Hematopoietic multipotent progenitor cell (in vitro differentiated cells): Measurements from ENCODE around the gene RRP12. TPM values are rescaled to one million over a fixed set of nuclear protein-coding genes. Genes with fewer than 3 reads are reported as not detected.
"Not testable (repeated sequence)": the region's sequence is repeated elsewhere in the genome, so short reads cannot be mapped to it uniquely, and the experiment has no call there.

Experiments
- DNase-seq, 3 donors: peaks; one replicate each; pipeline ENCODE4 v3.0.0-alpha.2; 2011 to 2015; ENCODE audit warnings: low read depth in 2 of 3, low spot score in 2 of 3
- total RNA-seq: library from RNA; depleted of rRNA; stranded (reverse); fragments of >200 nt; gene quantifications from one replicate; pipeline ENCODE4 v1.2.3, GENCODE V29; 2012

RRP12 gene
- total RNA-seq, 1 donor: 42.3 TPM

DNA sequence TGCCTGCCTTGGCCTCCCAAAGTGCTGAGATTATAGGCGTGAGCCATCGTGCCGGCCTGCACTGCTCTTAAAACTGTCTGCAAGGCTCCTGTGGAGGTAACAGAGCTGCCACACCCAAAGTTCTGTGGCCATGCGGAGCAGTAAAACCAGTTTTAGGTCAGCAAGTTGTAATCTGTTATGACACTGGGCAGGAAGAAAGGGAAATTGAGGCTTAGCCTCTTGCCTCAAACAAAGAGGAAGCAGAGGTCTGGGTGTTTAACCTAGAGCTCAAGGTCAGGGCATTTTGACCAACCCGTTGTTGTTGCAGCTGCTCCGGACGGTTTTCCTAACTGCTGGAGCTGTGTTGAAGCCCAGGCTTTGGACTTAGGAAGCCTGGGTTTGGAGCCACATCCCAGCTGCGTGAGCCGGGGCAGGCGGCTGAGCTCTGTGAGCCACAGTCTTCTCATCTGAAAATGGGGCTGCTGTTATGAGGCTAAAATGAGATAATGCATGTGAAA lies 7.4 kb upstream of the RRP12 start:
- no peak for DNase-seq

DNA sequence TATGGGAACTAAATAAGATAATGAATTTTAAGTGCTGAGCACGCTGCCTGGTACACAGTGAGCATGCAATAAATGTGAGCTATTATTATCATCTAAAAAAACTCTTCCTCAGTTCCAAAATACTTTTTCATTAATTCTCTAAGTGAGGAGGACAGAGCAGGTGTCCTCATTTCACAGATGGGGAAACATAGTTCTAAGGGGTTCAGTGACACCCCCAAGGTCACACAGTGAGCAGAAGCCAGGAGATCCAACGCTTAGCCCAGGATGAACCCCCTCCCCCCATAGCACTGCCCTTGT lies 6.8 kb upstream of the RRP12 start:
- DNase-seq: no peak

DNA sequence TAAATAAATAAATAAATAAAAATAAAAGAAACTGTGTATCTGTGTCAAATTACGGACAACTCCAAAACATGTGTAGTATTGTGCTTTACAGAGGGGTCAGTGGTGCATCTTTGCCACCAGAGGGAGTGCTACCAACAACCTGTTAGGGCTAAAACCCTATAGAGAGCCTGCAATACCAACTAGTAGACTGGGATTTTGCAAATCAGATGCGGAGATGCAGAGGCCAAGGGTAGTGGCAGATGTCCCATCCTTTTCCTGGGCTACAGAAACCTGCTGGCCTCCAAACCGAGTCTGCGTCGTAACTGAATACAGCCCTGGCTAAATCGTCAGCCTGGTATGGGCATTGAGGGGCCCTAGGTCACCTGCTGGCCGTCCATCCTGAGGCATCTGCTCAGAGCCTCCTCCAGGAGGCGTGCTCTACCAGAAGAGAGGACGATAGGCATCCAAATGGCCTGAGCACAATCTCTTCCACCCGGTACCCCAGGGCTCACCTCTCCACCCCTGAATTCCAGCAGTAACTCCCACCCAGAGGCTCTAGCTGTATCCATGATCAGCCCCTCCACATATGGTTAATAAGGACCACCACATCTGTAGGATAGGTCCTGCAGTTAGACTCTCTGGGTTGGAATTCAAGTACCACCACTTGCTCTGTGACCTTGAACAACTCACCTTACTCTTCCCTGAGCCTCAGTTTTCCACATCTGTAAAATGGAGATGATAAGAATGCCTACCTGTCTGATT lies 6.2 kb upstream of the RRP12 start:
- peak; percentile 53 to 83 (median 78) for DNase-seq

DNA sequence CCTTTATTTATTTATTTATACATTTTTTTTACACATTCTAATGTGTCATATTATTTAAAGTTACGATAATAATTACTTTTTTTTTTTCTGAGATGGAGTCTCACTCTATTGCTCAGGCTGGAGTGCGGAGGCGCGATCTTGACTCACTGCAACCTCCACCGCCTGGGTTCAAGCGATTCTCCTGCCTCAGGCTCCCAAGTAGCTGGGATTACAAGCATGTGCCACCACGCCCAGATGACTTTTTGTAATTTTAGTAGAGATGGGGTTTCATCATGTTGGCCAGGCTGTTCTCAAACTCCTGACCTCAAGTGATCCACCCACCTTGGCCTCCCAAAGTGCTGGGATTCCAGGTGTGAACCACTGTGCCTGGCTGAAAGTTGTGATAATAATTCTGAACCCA lies 5.3 kb upstream of the RRP12 start:
- DNase-seq: not testable (repeated sequence)

DNA sequence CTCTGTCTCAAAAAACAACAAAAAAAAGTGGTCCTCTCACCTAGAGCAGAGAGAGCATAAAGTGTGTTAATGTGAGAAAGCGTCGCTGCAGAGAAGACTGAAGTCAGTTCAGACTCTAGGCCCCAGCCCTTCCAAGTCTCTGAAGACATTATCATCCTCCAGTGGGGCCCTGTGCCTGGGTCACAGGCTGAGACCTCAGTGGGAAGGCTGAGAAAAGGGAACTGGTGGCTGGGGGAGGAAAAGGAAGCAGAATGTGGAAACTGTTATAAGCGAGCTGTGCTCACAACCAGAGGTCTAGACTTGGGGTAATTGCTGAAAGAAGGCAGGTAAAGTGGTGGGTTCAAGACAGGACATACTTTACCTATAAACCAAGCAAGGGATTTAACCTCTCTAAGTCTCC lies 4.9 kb upstream of the RRP12 start:
- DNase-seq: peak in 2 of 3 donors; percentile 76 to 90

DNA sequence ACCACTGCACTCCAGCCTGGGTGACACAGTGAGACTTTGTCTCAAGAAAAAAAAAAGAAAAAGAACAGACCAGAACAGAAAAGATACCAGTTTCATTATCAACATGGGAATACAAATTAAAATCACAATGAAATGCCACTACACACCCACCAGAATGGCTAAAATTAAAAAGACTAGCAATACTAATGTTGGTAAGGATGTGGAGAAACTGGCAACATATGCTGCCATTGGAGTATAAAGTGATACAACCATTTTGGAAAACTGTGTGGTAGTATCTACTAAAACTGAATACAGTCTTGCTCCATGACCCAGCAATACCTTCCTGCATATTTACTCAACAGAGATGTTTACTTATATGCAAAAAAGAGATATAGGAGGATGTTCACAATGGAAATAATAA lies 2.9 kb upstream of the RRP12 start:
- DNase-seq: no peak

DNA sequence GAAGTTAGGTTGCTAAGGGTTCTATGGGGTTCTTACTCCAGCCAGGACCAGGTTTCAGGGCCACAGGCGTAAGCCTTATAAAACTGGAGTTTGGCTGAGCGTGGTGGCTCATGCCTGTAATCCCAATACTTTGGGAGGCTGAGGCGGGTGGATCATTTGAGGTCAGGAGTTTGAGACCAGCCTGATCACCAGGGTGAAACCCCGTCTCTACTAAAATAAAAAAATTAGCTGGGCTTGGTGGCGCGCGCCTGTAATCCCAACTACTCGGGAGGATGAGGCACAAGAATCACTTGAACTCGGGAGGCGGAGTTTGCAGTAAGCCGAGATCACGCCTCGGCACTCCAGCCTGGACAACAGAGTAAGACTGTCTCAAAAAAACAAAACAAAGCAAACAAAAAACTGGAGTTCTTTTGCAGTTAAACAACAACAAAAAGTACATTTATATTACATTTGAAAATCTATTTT lies 347 bp upstream of the RRP12 start:
- DNase-seq: no peak

DNA sequence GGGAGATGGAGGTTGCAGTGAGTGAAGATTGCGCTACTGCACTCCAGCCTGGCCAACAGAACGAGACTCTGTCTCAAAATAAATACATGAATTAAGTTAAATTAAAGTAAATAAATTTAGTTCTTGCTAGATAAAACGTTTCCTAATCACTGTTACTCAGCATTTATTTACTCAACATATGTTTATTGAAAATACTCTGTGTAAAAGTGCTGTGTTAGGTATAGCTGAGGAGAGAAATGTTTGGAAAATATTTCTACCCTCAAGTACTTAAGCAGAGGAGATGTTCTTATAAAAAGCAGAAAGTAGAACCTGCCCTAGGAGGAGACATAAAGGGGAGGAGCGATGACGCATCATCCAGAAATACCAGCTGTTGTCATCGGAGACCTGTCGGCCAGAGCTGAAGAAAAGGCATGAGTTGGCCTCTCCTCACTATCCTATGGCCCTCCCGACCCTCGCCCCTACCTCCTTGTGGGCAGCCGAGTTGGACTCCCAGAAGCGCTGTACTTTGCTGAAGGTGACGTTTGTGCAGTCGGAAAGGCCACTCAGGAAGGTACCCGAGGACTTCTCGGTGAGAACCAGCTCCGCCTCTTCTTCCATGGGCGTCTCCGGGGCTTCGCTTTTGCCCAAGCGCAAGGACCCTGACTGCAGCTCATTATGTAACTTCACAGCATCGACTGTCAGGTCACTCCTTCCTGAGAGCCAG lies 1.1 kb downstream of the RRP12 start:
- DNase-seq: peak in 1 of 3 donors; percentile 54

DNA sequence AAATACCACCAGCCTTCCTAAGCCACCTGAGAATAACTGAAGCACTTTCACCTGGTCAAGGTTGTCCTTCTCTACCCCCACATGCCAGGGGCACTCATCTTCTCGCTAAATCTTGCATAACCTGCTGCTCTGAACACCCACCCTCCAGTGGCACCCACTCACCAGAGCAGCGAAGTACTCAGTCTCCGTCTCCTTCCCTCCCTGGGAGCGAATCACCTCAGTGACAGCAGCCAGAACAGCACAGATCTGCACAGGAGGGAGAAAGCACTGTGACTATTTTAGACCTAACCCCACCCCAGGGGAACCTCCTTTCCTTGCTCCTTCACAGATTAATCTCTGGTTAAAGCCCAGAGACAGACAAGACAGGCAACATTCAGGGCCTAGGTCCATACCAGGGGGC lies 5.1 kb downstream of the RRP12 start:
- DNase-seq: no peak

DNA sequence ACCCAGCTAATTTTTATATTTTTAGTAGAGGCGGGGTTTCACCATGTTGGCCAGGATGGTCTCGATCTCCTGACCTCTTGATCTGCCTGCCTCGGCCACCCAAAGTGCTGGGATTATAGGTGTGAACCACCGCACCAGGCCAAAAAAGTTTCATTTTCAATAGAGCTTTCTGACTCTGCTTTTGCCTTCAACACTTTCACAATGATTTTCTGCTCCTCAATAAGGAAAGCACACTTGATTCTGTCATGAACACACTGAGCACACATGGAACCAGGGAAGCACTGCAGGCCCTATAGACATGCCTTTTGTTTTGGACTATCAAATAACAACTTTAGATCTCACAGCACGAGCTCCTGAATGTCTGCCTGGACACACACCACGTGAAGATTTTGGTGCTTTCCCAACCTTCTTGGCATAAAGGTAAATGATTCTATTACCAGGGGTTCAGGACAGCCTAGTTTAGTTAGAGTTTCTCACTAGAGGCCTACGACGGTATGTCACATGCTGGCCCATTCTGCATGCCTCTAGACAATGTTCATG lies 8.0 kb downstream of the RRP12 start:
- no peak for DNase-seq

DNA sequence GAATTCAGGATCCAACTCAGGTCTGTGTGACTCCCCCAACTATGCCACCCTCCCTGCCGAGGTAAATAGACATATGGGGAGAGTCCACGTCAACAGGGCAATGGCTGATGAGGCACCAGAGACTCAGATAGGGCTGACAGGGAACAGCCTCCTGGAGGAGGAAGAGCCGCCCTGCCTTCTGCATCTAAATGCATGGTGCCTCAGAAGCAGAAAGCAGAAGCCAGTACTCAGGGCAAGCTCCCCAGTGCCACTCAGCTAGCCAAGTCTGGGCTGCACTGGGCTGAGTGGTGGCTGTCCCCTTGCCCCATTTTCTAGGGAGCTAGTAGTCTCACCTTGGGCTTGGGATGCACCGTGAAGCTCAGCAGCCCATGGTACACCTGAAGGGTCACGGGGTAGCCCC lies 11.0 kb downstream of the RRP12 start:
- no peak for DNase-seq

DNA sequence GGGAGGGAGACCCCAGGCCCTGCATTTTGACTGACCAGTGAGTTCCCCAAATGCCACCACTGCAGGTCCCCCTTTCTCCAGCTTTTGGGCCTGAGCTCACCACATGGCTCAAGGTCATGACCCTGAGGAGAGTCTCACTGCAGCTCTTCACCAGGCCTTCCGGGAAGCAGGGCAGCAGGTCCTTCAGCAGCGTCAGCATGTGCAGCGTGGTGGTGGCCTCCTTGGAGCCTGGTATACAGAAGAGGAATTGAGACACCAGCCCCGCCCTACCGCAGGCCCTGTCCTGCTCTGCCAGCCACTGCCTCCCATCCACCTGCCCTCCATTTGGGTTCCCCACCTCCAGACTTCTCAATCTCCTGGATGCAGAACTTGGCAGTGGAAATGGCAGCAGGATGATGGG lies 13.0 kb downstream of the RRP12 start:
- no peak for DNase-seq

DNA sequence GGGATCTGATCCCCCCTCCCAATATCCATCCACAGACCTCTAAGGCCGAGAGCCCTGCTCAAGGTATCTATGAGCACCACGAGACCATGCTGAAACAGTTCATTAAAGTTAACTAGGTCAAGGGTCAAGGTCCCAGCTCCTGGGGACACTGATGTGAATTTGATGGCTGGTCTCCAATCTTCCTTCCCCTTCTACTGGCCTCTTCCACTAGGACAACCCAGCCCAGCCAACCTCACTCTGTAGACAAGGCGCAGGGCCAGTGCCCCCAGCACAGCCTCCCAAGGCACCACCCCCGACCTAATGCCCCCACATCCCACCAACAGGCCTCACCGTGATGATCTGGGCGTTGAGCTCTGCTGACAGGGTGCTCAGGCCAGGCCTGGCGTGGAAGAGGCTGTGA lies 15.6 kb downstream of the RRP12 start:
- no peak for DNase-seq

DNA sequence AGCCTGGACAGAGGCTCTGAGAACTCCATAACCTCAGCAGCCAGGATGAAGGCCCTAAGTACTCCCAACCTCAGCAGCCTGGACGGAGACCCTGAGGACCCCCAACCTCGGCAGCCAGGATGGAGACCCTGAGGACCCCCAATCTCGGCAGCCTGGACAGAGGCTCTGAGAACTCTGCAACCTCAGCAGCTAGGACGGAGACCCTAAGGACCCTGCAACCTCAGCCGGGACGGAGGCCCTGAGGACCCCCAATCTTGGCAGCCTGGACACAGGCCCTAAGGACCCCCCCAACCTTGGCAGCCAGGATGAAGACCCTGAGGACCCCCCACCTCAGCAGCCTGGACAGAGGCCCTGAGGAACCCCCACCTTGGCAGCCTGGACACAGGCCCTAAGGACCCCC lies 16.5 kb downstream of the RRP12 start:
- no peak for DNase-seq

DNA sequence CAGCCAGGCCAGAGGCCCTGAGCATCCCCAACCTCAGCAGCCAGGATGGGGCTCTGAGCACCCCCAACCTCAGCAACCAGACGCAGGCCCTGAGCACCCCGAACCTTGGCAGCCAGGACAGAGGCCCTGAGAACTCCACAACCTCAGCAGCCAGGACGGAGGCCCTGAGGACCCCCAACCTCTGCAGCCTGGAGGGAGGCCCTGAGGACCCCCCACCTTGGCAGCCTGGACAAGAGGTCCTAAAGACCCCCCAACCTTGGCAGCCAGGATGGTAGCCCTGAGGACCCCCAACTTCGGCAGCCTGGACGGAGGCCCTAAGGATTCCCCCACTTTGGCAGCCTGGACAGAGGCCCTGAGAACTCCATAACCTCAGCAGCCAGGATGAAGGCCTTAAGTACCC lies 17.0 kb downstream of the RRP12 start:
- no peak for DNase-seq

DNA sequence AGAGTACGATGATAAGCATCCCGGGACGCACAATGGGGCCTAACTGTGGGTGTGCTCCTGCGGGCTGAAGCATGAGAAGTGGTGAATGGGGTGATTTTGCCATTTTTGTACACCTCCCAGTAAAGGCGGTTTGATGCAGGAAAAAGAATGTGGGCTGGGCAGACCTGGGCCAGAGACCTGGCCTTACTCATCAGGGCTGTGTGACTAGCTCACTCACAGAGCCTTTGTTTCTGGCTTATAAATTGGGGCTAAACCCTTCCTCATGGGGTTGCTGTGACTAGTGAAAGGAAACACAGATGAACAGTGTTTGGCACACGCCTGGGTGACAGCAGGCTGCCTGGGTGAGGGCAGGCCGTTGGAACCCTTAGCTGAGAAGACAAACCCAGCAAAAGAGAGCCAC lies 18.0 kb downstream of the RRP12 start:
- no peak for DNase-seq

DNA sequence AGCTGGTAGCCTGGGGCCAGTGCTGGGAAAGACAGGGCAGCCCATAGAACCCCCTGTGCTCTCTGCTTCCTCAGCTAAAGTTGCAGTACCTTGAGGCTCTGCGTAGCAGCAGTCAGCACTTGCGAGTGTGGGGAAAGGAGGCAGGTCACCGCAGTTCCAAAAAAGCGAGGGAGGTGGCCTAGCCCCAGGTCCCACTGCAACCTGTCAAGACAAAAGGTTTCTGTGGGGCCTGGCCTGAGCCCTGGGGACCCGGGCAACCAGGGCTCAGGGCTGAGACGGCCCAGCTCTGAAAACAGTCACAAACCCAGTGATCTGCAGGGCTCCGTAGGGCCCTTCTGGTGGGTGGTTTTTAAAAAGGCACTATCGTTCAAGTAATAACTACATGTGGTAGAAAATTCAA lies 19.5 kb downstream of the RRP12 start:
- DNase-seq: no peak

DNA sequence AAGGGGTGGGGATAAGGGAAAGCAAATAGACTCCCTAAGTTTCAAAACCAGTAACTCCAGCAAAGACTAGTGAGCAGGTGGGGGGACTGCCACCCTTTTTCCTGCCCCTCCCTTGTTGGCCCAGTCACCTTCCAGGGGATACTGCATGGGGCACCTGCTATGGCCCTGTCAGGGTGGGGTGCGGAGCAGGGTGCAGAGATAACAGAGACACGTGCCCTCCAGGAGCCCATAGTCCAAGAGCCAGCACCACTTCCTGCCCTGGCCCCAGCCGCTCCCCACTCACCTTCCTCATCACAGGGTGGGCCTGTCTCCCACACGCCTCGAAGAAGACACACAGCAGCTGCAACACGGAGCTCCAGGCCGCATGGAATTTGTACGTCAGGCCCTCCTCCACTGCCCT lies 20.6 kb downstream of the RRP12 start:
- DNase-seq: no peak

DNA sequence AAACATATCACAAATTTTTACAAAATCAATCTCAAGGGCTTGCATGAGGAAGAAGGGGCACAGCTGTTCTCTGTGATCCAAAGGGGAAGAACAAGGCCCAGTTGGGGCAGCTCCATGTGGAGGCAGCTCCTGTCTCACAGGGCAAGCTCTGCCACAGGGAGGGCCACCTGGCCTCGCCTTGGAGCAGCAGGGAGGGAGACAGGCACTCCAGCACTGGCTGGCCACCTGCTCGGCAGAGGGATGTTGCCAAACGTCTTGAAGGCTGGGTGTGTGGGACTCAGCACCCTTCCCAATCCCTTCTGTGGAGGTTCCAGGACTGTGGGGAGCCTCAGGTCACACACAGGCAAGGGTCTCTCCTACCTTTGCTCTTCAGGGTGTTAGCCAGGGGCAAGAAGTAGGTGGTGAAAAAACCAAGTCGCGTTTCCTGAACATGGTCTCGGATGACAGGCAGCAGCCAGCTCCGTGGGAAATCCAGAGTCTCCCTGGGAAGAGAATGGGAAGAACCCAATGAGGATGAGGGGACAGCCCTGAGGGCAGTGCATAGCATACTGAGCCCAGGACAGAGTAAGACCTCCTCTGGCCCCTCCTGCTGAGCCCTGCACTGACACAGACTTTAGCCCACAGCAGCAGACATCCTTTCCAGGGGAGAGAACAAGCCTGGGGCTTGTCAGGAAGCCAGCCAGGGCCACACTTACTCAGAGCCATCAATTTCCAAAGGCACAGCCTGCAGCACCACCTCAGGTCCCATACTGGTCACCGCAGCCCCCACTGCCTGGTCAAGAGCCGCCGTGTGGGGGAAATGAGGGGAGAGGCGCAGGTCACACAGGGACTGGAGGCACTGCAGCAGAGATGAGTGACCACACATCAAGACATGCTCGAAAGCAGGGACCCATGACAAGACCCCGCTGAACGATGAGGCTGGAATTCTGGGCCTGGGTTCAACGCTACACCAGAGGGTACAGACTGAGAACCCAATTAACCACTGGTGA lies 21.9 kb downstream of the RRP12 start:
- no peak for DNase-seq

DNA sequence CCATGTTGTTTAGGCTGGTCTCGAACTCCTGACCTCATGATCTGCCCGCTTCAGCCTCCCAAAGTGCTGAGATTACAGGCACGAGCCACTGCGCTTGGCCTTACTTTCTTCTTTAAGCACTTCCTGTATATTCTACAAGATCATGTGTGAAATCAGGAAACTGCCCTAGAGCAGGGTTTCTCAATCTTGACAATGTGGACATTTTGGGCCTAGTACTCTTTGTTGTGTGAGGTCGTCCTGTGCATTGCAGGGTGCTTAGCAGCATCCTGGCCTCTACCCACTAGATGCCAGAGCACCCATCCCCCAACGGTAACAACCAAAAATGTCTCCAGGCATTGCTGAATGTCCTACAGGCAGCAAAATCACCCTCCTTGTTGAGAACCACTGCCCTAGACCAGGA lies 24.7 kb downstream of the RRP12 start:
- DNase-seq: no peak

DNA sequence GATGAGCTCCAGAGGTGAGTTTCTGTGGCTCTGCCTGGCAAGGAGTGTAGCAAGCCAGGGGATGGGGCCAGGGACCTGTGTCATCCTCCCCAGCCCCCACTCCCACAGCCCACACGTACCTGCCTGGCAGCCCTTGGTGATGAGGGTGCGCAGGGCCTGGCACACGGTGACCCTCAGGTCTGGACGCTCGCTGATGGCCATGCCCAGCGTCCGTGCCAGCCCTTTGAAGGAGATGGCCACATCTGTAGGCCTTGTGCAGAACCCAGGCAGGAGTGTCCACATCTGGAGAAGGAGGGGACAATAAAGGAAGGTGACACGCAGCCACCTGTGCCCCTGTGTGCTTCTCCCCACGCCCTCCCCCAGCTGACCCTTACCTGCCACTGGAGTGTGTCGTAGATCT lies 27.7 kb downstream of the RRP12 start:
- DNase-seq: no peak
